AG09309 (cell line): ENCODE data around the gene PRKN.

Experiments
- DNase-seq: peaks from one replicate; pipeline ENCODE4 v3.0.0-alpha.2; 2010; ENCODE audit warnings: low read depth
- H3K4me3 ChIP-seq: 2 replicates; pipeline ENCODE4 v1.5.1; 2011; ENCODE audit warnings: mild to moderate bottlenecking, low read depth, low read length, moderate library complexity; ENCODE audit not compliant: control insufficient read depth
- TF ChIP-seq, protein P1 (sequence below): IDR thresholded peaks from 2 replicates; pipeline ENCODE4 v1.5.1; 2011; ENCODE audit warnings: mild to moderate bottlenecking, low read depth, low read length, inconsistent platforms; ENCODE audit not compliant: insufficient read depth, control insufficient read depth; ENCODE audit errors: missing control alignments

Gene PRKN

DNA sequence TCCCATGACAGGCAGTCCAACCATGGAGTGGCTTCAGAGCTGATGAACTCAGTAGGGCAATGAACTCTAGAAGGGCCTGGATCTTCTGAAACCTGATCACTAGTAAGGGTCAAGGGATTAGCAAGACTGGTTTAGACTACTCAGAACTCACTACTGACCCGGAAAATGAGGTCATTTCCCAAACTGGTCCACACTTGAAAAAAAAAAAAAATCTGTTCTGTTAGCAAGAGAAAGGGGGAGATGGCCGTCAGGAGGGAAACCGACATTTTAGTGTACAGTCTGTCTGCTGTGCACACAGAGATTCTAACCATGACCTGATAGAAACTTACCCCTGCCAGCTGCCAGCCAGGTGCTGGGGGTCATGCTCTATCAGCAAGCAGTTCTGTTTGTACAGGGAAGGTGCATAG is 1191.3 kb downstream of the PRKN start:
- no peak overlapping the region for H3K4me3 ChIP-seq
- no peak for DNase-seq
- TF ChIP-seq, protein P1, sequence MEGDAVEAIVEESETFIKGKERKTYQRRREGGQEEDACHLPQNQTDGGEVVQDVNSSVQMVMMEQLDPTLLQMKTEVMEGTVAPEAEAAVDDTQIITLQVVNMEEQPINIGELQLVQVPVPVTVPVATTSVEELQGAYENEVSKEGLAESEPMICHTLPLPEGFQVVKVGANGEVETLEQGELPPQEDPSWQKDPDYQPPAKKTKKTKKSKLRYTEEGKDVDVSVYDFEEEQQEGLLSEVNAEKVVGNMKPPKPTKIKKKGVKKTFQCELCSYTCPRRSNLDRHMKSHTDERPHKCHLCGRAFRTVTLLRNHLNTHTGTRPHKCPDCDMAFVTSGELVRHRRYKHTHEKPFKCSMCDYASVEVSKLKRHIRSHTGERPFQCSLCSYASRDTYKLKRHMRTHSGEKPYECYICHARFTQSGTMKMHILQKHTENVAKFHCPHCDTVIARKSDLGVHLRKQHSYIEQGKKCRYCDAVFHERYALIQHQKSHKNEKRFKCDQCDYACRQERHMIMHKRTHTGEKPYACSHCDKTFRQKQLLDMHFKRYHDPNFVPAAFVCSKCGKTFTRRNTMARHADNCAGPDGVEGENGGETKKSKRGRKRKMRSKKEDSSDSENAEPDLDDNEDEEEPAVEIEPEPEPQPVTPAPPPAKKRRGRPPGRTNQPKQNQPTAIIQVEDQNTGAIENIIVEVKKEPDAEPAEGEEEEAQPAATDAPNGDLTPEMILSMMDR = no peak

DNA sequence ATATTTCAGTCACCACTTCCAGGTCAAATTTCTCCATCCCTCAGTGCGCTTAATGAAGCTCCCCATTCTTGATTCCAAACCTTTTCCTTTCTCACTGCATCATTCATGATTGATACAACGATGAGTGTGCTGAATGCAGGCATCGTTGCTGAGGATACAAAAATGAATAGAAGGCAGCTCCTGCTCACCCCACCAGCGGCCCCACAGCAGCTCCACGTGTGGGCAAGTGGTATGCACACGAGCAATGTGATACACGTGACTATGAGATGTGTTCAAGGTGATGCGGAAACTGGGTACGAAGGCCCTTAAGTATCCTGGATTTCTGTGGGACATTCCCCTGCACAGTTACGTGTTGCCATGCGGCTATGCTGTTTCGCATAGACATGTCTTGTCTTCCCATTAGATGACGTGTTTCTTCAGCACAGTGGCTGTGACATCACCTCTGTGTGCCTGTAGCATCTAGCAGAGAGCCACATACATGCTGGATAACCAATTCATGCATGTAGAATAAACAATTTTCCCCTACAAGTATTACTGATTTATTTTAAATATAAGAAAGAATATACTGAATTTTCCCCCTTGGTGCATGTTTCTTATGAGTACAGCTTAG is 1193.2 kb downstream of the PRKN start:
- no peak for DNase-seq

DNA sequence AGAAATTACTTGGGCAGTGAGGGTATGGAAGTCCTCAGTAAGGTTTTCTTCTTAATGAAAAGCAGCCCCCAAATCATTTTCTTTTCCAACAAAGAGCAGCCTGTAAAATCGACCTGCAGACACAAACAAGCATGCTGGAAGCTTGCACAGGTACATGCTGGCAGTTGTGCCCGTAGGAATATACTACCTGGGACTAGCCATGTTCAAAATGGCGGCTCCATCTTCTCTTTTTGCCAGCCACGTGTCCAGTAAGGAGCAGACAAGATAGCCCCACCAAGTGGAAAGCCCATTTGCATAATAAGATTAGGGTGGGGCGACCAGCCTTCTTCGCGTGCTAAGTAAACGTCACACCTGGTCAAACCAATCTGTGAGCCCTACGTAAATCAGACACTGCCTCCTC is 1194.3 kb downstream of the PRKN start:
- no peak overlapping the region for H3K4me3 ChIP-seq
- TF ChIP-seq, protein P1 = no peak
- DNase-seq = no peak

More for the DNA sequence above, 1193.2 kb downstream of the PRKN start:
- H3K4me3 ChIP-seq = no peak overlapping the region
- TF ChIP-seq, protein P1 = no peak

DNA sequence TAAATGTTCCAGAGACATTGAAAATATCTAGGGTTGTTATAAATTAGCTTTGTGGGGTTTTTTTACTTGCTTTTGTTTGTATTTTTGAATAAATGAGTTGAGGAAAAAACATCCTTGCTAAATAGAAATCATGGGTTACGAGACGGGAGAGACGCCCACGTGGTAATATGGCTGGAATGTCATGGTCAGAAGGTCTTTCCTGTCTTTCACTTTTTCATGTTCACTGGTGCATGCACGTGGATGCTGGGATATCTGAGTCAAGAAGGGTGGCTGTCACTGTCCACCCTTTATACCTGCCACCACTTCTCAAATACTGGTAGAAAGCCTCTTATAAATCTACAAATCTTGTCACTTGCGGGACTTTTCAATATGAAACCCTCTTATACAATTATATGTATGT is 1195.0 kb downstream of the PRKN start:
- no peak overlapping the region for H3K4me3 ChIP-seq
- TF ChIP-seq, protein P1 = no peak
- no peak for DNase-seq

DNA sequence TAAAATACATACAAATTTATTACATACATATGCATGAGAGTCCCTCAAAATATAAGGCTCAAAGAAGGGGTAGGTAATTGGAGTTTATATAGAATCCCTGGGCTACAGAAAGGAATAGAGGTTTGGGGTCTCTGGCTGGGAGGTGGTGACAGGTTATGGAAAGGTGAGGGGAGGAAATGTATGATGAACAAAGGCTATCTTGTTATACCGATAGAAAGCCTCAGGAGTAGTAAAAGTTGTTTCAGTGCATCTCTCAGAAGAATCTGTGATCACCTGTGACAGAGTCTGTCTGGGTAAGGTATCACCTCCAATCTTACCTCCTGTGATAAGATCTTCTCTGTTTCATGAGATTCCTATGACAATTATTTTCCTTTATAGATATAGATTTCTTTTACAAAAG is 1200.8 kb downstream of the PRKN start:
- no peak overlapping the region for H3K4me3 ChIP-seq
- DNase-seq = no peak
- TF ChIP-seq, protein P1 = no peak

DNA sequence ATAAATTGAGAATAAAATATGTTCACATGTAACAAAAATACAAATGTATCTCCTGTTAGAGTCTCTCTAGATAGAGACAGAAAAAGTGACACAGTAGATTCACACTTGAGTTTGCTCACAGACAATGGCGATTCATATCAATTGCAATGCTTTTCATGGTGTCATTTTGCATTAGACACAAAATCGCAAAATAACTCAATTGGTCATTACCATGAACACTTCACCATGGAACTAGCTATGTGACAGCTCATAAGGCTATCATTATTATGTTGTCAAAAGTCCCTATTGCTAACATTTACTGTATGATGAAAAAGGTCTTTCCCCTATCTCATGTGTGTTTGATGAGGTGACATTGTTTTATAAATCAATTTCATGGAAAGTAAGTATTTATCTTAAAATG is 1204.2 kb downstream of the PRKN start:
- DNase-seq = no peak
- TF ChIP-seq, protein P1 = no peak
- no peak overlapping the region for H3K4me3 ChIP-seq

DNA sequence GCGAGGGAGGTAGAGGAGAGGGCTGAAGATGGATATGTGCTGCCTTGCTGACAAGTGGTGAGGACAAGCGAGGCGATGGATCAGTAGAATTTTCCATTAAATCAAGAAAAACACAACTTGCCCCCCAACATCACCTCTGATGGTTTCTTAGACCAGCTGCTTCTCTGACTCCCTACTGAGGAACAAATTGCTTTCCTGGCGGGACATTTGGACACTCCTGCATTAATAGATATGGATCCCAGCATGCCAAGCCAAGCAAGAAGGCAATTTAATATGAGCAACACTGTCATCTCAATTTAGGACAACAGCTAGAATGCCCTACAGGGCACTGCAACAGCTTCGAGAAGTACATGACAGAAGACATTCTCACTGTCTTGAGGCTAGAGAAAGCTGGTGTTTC is 1205.3 kb downstream of the PRKN start:
- DNase-seq = no peak
- TF ChIP-seq, protein P1 = no peak
- H3K4me3 ChIP-seq = no peak overlapping the region
